ENCODE results near the gene PTEN.

Gene PTEN

GRCh38 chr10:87921931-87922688 is 58.7 kb downstream of the PTEN start:
- no peak for DNase-seq (ENCODE audit: low spot score)

- DNase-seq (ENCODE audit: low spot score), result no peak
Measured at GRCh38 chr10:87923233-87923632, 59.8 kb downstream of the PTEN start.

- DNase-seq (ENCODE audit: low spot score), result no peak
Measured at GRCh38 chr10:87925570-87925969, 62.1 kb downstream of the PTEN start.

- no peak for DNase-seq (ENCODE audit: low spot score)
Measured at GRCh38 chr10:87927091-87927490, 63.7 kb downstream of the PTEN start.

GRCh38 chr10:87928996-87929395 is 65.6 kb downstream of the PTEN start:
- DNase-seq (ENCODE audit: low spot score), result no peak

GRCh38 chr10:87930141-87930540 is 66.7 kb downstream of the PTEN start:
- DNase-seq (ENCODE audit: low spot score), result no peak

- DNase-seq (ENCODE audit: low spot score), result no peak
Measured at GRCh38 chr10:87930934-87931835, 67.8 kb downstream of the PTEN start.

- DNase-seq (ENCODE audit: low spot score), result no peak
Measured at GRCh38 chr10:87931836-87932230, 68.4 kb downstream of the PTEN start.

GRCh38 chr10:87935290-87936141 is 72.1 kb downstream of the PTEN start:
- DNase-seq (ENCODE audit: low spot score), result no peak

GRCh38 chr10:87940210-87940609 is 76.8 kb downstream of the PTEN start:
- no peak for DNase-seq (ENCODE audit: low spot score)

GRCh38 chr10:87942884-87943527 is 79.6 kb downstream of the PTEN start:
- no peak for DNase-seq (ENCODE audit: low spot score)

- DNase-seq (ENCODE audit: low spot score), result no peak
Measured at GRCh38 chr10:87945984-87946383, 82.6 kb downstream of the PTEN start.

- DNase-seq (ENCODE audit: low spot score), result no peak
Measured at GRCh38 chr10:87952612-87953011, 89.2 kb downstream of the PTEN start.

GRCh38 chr10:87956055-87956454 is 92.6 kb downstream of the PTEN start:
- DNase-seq (ENCODE audit: low spot score), result no peak

- no peak for DNase-seq (ENCODE audit: low spot score)
Measured at GRCh38 chr10:87957702-87958101, 94.3 kb downstream of the PTEN start.

- no peak for DNase-seq (ENCODE audit: low spot score)
Measured at GRCh38 chr10:87960230-87960629, 96.8 kb downstream of the PTEN start.

- no peak for DNase-seq (ENCODE audit: low spot score)
Measured at GRCh38 chr10:87961314-87961713, 97.9 kb downstream of the PTEN start.

GRCh38 chr10:87966459-87966858 is 103.0 kb downstream of the PTEN start:
- no peak for DNase-seq (ENCODE audit: low spot score)

GRCh38 chr10:87973635-87974034 is 110.2 kb downstream of the PTEN start:
- no peak for DNase-seq (ENCODE audit: low spot score)

GRCh38 chr10:87974130-87974529 is 110.7 kb downstream of the PTEN start:
- DNase-seq (ENCODE audit: low spot score), result no peak

GRCh38 chr10:87974769-87975168 is 111.3 kb downstream of the PTEN start:
- DNase-seq (ENCODE audit: low spot score), result no peak
